RWPE2 (cell line): ENCODE results near the gene FIBCD1.

ENCODE experiments used
- ATAC-seq: fragments of 200-7000 bp; cut with Tn5 transposase; 3 replicates; pipeline ENCODE4 v1.9.1; 2021; ENCODE audit warnings: low read depth
- DNase-seq: peaks from one replicate; pipeline ENCODE4 v3.0.0-alpha.2; 2020; ENCODE audit warnings: low spot score
- H3K27ac ChIP-seq: fragments of 450-650 bp; 2 replicates; pipeline ENCODE4 v1.5.1; 2017; ENCODE audit warnings: mild to moderate bottlenecking; ENCODE audit not compliant: poor library complexity, severe bottlenecking
- H3K27me3 ChIP-seq: fragments of 250-450 bp; sonication (Bioruptor Pico); 2 replicates; pipeline ENCODE4 v1.5.1; 2021; ENCODE audit warnings: mild to moderate bottlenecking, moderate library complexity; ENCODE audit not compliant: insufficient read depth, poor library complexity, severe bottlenecking
- H3K36me3 ChIP-seq: fragments of 250-450 bp; sonication (Bioruptor Pico); 2 replicates; pipeline ENCODE4 v1.5.1; 2020; ENCODE audit warnings: low read depth, mild to moderate bottlenecking, moderate library complexity
- H3K4me1 ChIP-seq: fragments of 250-450 bp; sonication (Bioruptor Pico); 2 replicates; pipeline ENCODE4 v1.5.1; 2021; ENCODE audit warnings: mild to moderate bottlenecking, moderate library complexity; ENCODE audit not compliant: insufficient read depth, poor library complexity, severe bottlenecking
- H3K4me3 ChIP-seq: fragments of 250-450 bp; sonication (Bioruptor Pico); 2 replicates; pipeline ENCODE4 v1.5.1; 2021; ENCODE audit warnings: mild to moderate bottlenecking, moderate library complexity; ENCODE audit not compliant: severe bottlenecking
- H3K9me3 ChIP-seq: fragments of 250-450 bp; sonication (Bioruptor Pico); 2 replicates; pipeline ENCODE4 v1.5.1; 2021; ENCODE audit warnings: mild to moderate bottlenecking, moderate library complexity; ENCODE audit not compliant: severe bottlenecking
- CTCF ChIP-seq: fragments of 450-650 bp; IDR thresholded peaks from one replicate; pipeline ENCODE4 v1.5.1; 2017; ENCODE audit warnings: mild to moderate bottlenecking, moderate library complexity; ENCODE audit not compliant: poor library complexity, severe bottlenecking

FIBCD1 gene

DNA sequence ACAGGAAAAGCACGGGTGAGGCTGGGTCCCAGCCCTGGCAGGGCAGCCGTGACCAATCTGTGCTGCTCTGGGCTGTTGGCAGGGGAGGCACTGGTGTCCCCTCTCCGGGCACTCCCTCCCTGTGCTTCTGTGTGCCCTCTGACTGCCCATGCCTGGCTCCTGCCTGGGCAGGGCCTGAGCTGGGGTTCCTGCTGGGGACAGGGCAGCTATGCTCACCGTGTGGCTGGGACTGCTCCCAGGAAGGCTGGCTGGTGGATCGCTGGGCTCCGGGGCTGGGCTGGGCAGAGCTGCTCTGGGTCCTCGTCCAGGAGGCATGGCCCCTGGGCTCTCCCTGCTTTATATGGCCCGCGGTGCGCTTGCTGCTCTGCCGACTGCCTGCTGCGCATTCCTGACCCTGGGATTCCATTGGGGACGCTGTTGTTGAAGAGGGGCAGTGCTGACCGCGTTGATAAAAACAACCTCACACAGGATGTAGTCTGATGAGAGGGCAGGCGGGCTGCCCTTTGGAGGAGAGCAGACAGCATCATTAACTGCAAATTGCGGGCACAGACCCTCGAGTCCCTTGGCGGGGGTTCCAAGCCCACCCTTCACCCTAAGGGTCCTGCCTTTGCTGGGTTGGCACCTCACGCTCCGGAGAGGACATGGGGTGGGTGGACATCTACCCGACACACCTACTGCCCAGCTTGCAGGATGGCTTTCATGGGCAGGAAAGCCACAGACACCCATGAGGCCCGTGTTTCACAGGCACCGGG, 43.4 kb downstream of the FIBCD1 start:
- Histone ChIP-seq H3K9me3 (peaks cover 11% of the 10 kb centered on the region), H3K36me3 (peaks cover 5% of the 10 kb centered on the region; the same call in 1 of the 2 replicates), H3K27ac (no peak overlapping the region), H3K4me1 (no peaks in the 10 kb centered on the region), H3K4me3 (no peak overlapping the region), H3K27me3 (no peaks in the 10 kb centered on the region)
- DNase-seq: peak; percentile 66
- no peak for TF ChIP-seq CTCF
- peak; percentile 2; the same call in 2 of the 3 replicates for ATAC-seq

GRCh38 chr9:130895038-130895437, 44.0 kb downstream of the FIBCD1 start:
- H3K36me3 ChIP-seq: peaks cover 9% of the 10 kb centered on the region
- H3K27me3 ChIP-seq: no peaks in the 10 kb centered on the region
- no peak for ATAC-seq
- H3K27ac ChIP-seq: no peak overlapping the region
- DNase-seq: no peak
- TF ChIP-seq CTCF: no peak
- peaks cover 13% of the 10 kb centered on the region for H3K9me3 ChIP-seq
- H3K4me3 ChIP-seq: no peak overlapping the region
- no peaks in the 10 kb centered on the region for H3K4me1 ChIP-seq

- H3K27me3 ChIP-seq: no peaks in the 10 kb centered on the region
- DNase-seq (no peak), ATAC-seq (no peak)
- no peaks in the 10 kb centered on the region for H3K4me1 ChIP-seq
- no peak overlapping the region for H3K4me3 ChIP-seq
- no peak overlapping the region for H3K27ac ChIP-seq
- no peak for TF ChIP-seq CTCF
- H3K36me3 ChIP-seq: peaks cover 11% of the 10 kb centered on the region
- H3K9me3 ChIP-seq: peaks cover 17% of the 10 kb centered on the region
These were observed 44.5 kb downstream of the FIBCD1 start for GRCh38 chr9:130894546-130894945.

- ATAC-seq (no peak), DNase-seq (no peak)
- TF ChIP-seq CTCF: no peak
- Histone ChIP-seq H3K36me3 (peaks cover 14% of the 10 kb centered on the region), H3K27me3 (no peaks in the 10 kb centered on the region), H3K4me1 (no peaks in the 10 kb centered on the region), H3K9me3 (peaks cover 17% of the 10 kb centered on the region), H3K27ac (no peak overlapping the region), H3K4me3 (no peak overlapping the region)
These were observed 45.5 kb downstream of the FIBCD1 start for GRCh38 chr9:130893341-130894101.
